HG02973 (cell line): ENCODE measurements around the gene HMCN1.
"Not testable (repeated sequence)": the region's sequence is repeated elsewhere in the genome, so short reads cannot be mapped to it uniquely, and the experiment has no call there.

ENCODE experiments used
- ATAC-seq: cut with Tn5 transposase; IDR thresholded peaks from one replicate; pipeline ENCODE4 v1.9.1; 2021; ENCODE audit warnings: moderate library complexity; ENCODE audit not compliant: unreplicated experiment

HMCN1 gene

GRCh38 chr1:186125511-186125910 lies 391.3 kb downstream of the HMCN1 start:
- ATAC-seq, result no peak

- no peak for ATAC-seq
Observed at GRCh38 chr1:186129758-186130157, 395.6 kb downstream of the HMCN1 start.

GRCh38 chr1:186139115-186139514 lies 404.9 kb downstream of the HMCN1 start:
- no peak for ATAC-seq

- ATAC-seq, result no peak
Observed at GRCh38 chr1:186139701-186140100, 405.5 kb downstream of the HMCN1 start.

GRCh38 chr1:186142159-186142558 lies 408.0 kb downstream of the HMCN1 start:
- no peak for ATAC-seq

- no peak for ATAC-seq
Observed at GRCh38 chr1:186142916-186143315, 408.7 kb downstream of the HMCN1 start.

DNA sequence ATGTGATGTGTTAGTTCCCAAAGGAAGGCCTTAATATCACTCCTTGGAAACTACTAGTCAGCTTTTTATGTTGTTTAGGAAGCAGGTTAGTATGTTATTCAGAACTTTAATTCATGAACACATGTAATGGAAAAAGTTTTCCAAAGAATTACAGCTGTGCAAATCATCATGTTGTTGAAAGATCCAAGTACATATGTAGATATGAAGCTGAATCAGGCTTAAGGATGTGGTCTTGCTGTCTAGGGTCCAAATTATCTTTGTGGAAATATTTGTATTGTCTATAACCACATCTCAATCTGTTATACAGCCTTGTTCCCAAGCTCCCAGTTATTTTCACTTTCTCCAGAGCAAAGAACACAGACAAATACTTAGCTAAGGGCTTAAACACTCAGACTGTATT lies 409.3 kb downstream of the HMCN1 start:
- no peak for ATAC-seq

DNA sequence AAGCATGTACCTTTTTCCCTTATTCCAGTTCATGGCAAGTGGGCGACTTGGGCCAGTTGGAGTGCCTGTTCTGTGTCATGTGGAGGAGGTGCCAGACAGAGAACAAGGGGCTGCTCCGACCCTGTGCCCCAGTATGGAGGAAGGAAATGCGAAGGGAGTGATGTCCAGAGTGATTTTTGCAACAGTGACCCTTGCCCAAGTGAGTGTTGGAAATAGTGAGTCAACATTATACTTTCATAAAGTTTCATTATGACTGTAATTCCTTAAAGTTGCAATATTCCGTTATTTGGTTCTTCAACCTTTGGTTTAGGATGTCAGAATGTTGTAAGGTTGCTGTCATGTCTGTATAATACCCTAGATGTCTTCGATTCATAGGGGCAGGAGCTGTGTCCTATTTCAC lies 410.3 kb downstream of the HMCN1 start:
- no peak for ATAC-seq

GRCh38 chr1:186146974-186147373 lies 412.8 kb downstream of the HMCN1 start:
- ATAC-seq, result no peak

- ATAC-seq, result no peak
Observed at GRCh38 chr1:186149591-186149990, 415.4 kb downstream of the HMCN1 start.

- no peak for ATAC-seq
Observed at GRCh38 chr1:186152227-186152619, 418.0 kb downstream of the HMCN1 start.

DNA sequence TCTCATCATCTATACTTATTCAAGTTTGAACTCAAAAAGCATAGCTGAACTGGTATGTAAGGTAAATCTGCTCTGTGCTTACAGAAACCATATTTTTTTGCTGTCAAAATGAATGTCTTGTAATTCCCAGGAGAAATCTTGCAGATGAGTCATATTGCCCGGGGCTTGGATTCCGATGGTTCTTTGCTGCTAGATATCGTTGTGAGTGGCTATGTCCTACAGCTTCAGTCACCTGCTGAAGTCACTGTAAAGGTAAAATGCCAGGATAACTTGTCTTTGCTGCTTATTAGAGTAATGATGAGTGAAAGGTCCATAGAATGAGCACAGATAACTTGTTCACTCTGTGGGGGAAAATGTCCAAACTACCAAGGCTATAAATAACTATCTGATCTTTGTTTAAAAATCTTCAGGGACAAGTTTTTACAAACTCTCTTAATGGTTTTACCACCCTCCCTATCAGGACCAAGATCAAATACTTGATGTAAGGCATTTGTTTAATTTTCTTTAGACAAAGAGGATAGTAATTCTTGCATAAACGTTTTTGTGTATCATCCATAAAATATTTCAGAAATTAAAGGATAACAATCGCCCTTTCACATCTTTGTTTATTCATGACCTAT lies 418.5 kb downstream of the HMCN1 start:
- ATAC-seq, result no peak

GRCh38 chr1:186154651-186155050 lies 420.5 kb downstream of the HMCN1 start:
- no peak for ATAC-seq

DNA sequence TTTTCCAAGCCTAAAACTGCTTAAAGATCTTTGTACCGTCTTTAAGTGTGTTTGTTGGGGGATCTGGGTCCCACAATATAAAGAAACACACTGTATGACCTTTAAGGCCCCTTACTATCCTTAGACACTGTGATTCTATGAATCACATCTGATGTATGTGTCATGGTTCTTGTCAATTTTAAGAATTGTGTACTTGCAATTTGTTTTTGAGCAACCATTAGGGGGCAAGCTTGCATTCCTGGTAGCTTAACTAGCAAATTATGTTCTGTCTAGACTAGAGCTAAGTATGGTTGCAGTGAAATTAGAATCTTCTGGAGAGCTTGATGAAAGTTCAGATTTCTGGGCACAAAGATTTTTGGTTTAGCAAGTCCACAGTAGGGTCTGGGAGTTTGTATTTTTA lies 421.4 kb downstream of the HMCN1 start:
- ATAC-seq, result peak; percentile 54

DNA sequence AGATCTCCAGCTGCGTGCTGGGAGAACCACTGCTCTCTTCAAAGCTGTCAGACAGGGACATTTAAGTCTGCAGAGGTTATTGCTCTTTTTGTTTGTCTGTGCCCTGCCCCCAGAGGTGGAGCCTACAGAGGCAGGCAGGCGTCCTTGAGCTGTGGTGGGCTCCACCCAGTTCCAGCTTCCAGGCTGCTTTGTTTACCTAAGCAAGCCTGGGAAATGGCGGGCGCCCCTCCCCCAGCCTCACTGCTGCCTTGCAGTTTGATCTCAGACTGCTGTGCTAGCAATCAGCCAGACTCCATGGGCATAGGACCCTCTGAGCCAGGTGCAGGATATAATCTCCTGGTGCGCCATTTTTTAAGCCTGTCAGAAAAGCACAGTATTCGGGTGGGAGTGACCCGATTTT lies 428.7 kb downstream of the HMCN1 start:
- not testable (repeated sequence) for ATAC-seq

- ATAC-seq, result no peak
Observed at GRCh38 chr1:186164773-186165172, 430.6 kb downstream of the HMCN1 start.

DNA sequence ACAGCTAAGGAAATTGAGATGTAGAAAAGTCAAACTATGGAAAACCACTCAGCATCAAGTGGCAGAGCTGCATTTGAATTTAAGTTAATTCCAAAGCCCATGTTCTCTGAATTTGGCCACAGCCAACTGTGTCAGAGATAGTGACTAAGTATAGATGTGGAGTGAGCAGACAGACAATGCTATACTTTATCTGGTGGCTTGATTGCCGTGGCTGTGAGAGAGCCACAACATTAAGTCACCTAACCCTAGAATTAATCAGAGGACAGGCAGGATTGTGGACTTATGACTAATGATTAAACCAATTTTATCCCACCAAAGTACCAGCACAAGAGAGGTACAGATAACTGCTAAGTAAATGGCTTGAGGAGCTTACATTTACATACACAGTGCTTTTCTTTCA lies 431.1 kb downstream of the HMCN1 start:
- no peak for ATAC-seq

DNA sequence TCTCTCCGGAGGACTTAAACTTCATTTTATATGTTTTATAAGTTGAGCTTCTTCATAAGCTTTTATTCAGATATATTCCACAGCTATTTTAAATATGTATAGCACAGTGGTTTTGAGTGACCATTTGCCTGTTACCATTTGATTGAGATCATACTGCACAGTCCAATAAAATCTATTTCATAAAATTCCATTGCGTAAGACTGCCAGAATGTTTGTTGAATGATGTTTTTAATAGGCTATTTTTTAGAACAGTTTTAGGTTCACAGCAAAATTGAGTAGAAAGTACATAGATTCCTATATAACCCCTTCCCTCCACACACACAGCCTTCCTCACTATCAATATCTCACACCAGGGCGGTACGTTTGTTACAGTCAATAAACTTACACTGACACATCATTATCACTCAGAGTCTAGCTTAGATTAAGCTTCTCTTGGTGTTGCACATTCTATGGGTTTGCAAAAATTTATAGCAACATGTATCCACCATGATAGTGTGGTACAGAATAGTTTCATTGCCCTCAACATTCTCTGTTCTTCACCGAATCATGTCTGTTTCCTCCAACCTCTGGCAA lies 433.0 kb downstream of the HMCN1 start:
- no peak for ATAC-seq

GRCh38 chr1:186175588-186175987 lies 441.4 kb downstream of the HMCN1 start:
- ATAC-seq, result no peak

GRCh38 chr1:186178426-186179043 lies 444.3 kb downstream of the HMCN1 start:
- ATAC-seq, result no peak

- no peak for ATAC-seq
Observed at GRCh38 chr1:186179231-186179630, 445.0 kb downstream of the HMCN1 start.

GRCh38 chr1:186183219-186183618 lies 449.0 kb downstream of the HMCN1 start:
- ATAC-seq, result peak; percentile 64
